ENCODE measurements around the gene LYPD6B. TPM values are rescaled to one million over a fixed set of nuclear protein-coding genes. Genes with fewer than 3 reads are reported as not detected.

The LYPD6B gene
- total RNA-seq, 1 donor from 2014 or later, result 1.1 TPM

- DNase-seq (ENCODE audit: low read depth), result no peak
- H3K4me3 ChIP-seq (ENCODE audit: low read depth, low read length), result no peak overlapping the region
- no peak for TF ChIP-seq CTCF (conservative IDR thresholded peaks at IDR 0.05; ENCODE audit: low read depth, low read length)
Measured at GRCh38 chr2:149141046-149141445, 102.5 kb downstream of the LYPD6B start.

DNA sequence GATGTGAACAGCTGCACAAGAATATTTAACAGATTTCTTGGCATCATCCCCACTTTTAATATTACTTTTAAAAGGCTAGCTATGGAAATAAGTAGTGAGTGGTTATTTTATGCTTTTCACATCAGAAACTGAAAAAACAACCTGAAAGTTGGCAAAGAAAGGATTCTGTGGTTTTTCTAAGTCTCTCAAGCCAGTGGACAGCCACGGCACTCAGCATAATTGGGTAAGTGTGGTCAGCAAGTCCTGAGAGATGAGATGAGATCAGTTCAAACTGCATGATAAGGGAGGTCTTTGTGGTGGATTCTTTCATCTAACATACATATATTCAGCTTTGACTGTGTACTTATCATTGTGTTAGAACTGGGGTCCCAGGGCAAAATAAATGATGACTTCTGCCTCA lies 105.2 kb downstream of the LYPD6B start:
- no peak for TF ChIP-seq CTCF (conservative IDR thresholded peaks at IDR 0.05; ENCODE audit: low read depth, low read length)
- no peak overlapping the region for H3K4me3 ChIP-seq (ENCODE audit: low read depth, low read length)
- DNase-seq (ENCODE audit: low read depth), result no peak

DNA sequence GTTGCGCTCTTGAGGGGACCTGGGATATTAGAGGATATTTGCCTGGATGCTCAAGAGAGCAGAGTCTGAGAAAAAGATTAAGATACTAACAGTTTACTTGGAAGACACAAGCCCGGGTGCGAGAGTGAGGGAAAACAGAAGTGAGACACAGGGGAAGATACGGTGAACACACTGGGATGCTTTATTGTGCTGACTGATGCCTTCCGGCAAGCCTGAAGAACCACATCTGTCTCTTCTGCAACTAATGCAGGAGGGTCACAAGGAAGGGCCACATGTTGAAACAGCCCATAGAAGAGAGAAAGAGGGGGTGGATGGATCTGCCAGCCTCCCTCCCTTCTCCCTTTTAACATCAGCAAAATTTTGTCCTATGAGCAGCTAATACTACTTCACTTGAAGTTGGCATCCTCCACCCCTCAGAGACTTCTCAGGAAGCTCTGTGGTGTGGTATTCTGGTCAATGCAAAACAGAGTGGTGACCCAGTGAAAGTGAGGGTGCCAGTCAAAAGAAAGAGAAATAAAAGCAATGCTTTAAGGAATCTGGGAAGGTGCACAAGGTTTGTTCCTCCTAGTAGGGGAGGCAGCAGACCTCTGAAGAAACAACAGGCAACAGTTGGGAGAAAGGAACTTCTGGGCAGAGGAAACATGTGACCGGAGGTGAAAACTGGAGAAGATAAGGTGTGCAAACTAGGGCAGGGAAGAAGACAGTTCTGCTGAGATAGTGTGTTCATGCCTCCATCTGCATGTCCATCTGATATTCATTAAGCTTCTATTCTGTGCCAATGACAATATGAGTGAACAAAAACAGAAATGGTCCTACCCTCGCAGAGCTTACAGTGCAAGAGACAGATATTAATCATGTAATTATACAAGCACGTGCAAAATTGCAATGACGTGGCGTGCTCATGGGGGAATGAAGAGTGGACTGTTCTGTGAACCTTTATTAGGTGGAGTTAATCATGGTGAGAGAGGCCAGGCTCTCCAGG lies 107.1 kb downstream of the LYPD6B start:
- H3K4me3 ChIP-seq (ENCODE audit: low read depth, low read length), result no peak overlapping the region
- TF ChIP-seq CTCF (conservative IDR thresholded peaks at IDR 0.05; ENCODE audit: low read depth, low read length), result no peak
- no peak for DNase-seq (ENCODE audit: low read depth)

GRCh38 chr2:149146876-149147275 lies 108.4 kb downstream of the LYPD6B start:
- H3K4me3 ChIP-seq (ENCODE audit: low read depth, low read length), result no peak overlapping the region
- no peak for TF ChIP-seq CTCF (conservative IDR thresholded peaks at IDR 0.05; ENCODE audit: low read depth, low read length)
- DNase-seq (ENCODE audit: low read depth), result no peak

DNA sequence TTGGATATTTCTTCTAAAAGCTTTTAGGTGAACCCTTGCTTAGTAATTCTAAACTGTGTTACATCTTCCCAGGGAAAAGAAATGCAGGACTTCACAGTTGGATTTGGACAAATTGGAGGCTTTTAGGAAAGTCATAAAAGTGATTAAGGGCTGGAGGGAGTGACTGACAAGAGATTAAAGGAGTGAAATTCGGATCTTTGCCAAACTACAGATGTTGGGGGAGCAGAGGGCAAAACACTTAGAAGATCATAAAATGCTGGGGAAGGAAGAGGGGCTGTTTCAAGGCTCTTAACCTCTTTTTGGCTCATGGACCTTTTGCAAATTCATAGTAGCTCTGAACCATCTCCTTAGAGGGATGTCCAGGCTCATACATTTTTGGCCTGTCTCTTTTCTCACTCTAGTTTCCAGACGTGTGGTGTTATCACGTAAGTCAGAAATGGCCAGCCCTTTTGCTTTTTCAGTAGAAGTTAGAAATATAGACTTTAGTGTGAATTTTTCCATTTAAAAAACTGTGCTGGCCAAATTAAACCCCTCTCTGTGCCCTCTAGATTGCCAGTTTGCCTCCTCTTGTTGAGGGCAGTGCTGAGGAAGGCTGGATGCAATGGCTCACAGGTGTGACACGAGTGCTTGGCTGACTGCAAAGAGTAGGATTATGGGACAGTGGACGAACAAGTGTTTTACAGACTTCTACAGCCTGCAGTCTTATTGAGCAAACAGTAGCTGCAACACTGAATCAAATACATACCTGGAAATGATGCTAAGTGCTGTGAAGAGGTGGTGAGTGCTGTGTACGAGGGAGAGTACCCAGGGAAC lies 109.9 kb downstream of the LYPD6B start:
- no peak for TF ChIP-seq CTCF (conservative IDR thresholded peaks at IDR 0.05; ENCODE audit: low read depth, low read length)
- no peak for DNase-seq (ENCODE audit: low read depth)
- no peak overlapping the region for H3K4me3 ChIP-seq (ENCODE audit: low read depth, low read length)

- DNase-seq (ENCODE audit: low read depth), result no peak
- no peak for TF ChIP-seq CTCF (conservative IDR thresholded peaks at IDR 0.05; ENCODE audit: low read depth, low read length)
- no peak overlapping the region for H3K4me3 ChIP-seq (ENCODE audit: low read depth, low read length)
Measured at GRCh38 chr2:149149007-149149297, 110.5 kb downstream of the LYPD6B start.
